Endothelial cell of umbilical vein (primary cell): ENCODE results near the gene MRM2. TPM values are rescaled to one million over a fixed set of nuclear protein-coding genes. Genes with fewer than 3 reads are reported as not detected.

Experiments
- BruUV-seq: library from RNA; stranded (reverse); fragments of 400-500 nt; replicated peaks from 2 replicates; lab custom pipeline; 2021; lab: Mats Ljungman, UMichigan
- CTCF ChIA-PET: fragments of 300-600, 350-600 bp; sonication (Branson Sonifier 250); formaldehyde crosslinking; loops from one replicate; lab custom pipeline; 2021; ENCODE audit warnings: antibody characterized with exemption, inconsistent platforms; lab: Charles Lee
- POLR2A ChIA-PET: fragments of 300-600, 350-600 bp; sonication (Branson Sonifier 250); formaldehyde crosslinking; loops from one replicate; lab custom pipeline; 2021; ENCODE audit warnings: antibody characterized with exemption, inconsistent platforms; lab: Charles Lee
- DNase-seq: peaks from one replicate; pipeline ENCODE4 v3.0.0-alpha.2; 2011; ENCODE audit warnings: low read depth, low spot score
- FAIRE-seq: peaks from 2 replicates; lab custom pipeline; 2011; peaks lifted over from hg19 to GRCh38; lab: Jason Lieb, UNC
- H2AFZ ChIP-seq: 2 replicates; pipeline ENCODE4 v1.6.0; 2012; ENCODE audit warnings: low read depth, low read length, control low read depth, inconsistent platforms
- H3K27ac ChIP-seq: 2 replicates; pipeline ENCODE4 v1.5.1; 2011; ENCODE audit warnings: low read depth, mild to moderate bottlenecking, control low read depth, low read length, moderate library complexity; ENCODE audit not compliant: insufficient read depth
- H3K27me3 ChIP-seq, 2 experiments: 2 replicates each; pipeline versions ENCODE4 v1.6.0 to v1.6.1; 2011; ENCODE audit warnings: low read length in 2 of 2, mixed read lengths in 1 of 2; ENCODE audit not compliant: control insufficient read depth in 2 of 2, insufficient read depth in 2 of 2
- H3K36me3 ChIP-seq, 2 experiments: 2 replicates in 1 of 2; 3 replicates in 1 of 2; pipeline ENCODE4 v1.5.1; 2011; ENCODE audit warnings: low read length in 2 of 2, mild to moderate bottlenecking in 1 of 2, moderate library complexity in 1 of 2; ENCODE audit not compliant: control insufficient read depth in 2 of 2, insufficient read depth in 2 of 2; ENCODE audit errors: extremely low read depth in 1 of 2
- H3K4me1 ChIP-seq: 3 replicates; pipeline ENCODE4 v1.5.1; 2011; ENCODE audit warnings: mild to moderate bottlenecking, low read length; ENCODE audit not compliant: control insufficient read depth, insufficient read depth; ENCODE audit errors: extremely low read depth
- H3K4me2 ChIP-seq: 2 replicates; pipeline ENCODE4 v1.6.1; 2011; ENCODE audit warnings: low read length, control low read depth, mixed read lengths; ENCODE audit not compliant: insufficient read depth
- H3K4me3 ChIP-seq, 3 experiments: fragments of 200-600 bp in 1 of 3; sonication (generic), shearing (Covaris generic) in 1 of 3; replicated peaks in 1 of 3; 2 replicates each; pipeline ENCODE4 v1.5.1; 2011 to 2016; ENCODE audit warnings: control low read depth in 3 of 3, low read length in 3 of 3, mild to moderate bottlenecking in 2 of 3, inconsistent platforms in 1 of 3, low read depth in 1 of 3, moderate library complexity in 1 of 3; ENCODE audit not compliant: insufficient read depth in 1 of 3
- H3K79me2 ChIP-seq: 2 replicates; pipeline ENCODE4 v1.6.0; 2012; ENCODE audit warnings: low read length, inconsistent platforms; ENCODE audit not compliant: control insufficient read depth, insufficient read depth
- H3K9ac ChIP-seq: replicated peaks from 2 replicates; pipeline ENCODE3; 2011; ENCODE audit warnings: low read length, control low read depth; ENCODE audit not compliant: insufficient read depth; ENCODE audit errors: extremely low read depth
- H3K9me1 ChIP-seq: replicated peaks from 3 replicates; pipeline ENCODE4 v1.6.0; 2011; ENCODE audit warnings: mild to moderate bottlenecking, low read length; ENCODE audit not compliant: control insufficient read depth, insufficient read depth; ENCODE audit errors: extremely low read depth
- H3K9me3 ChIP-seq: replicated peaks from 2 replicates; pipeline ENCODE4 v1.5.1; 2012; ENCODE audit warnings: low read length, inconsistent platforms; ENCODE audit not compliant: control insufficient read depth, insufficient read depth
- H4K20me1 ChIP-seq: replicated peaks from 2 replicates; pipeline ENCODE3; 2011; ENCODE audit warnings: mild to moderate bottlenecking, low read length; ENCODE audit not compliant: control insufficient read depth, insufficient read depth; ENCODE audit errors: extremely low read depth
- CTCF ChIP-seq, 2 donors: IDR thresholded peaks; 1 replicate in 1 of 2; 2 replicates in 1 of 2; pipeline ENCODE4 v1.5.1; 2011; ENCODE audit warnings: low read length in 2 of 2, mild to moderate bottlenecking in 2 of 2, moderate library complexity in 2 of 2, control low read depth in 1 of 2, inconsistent platforms in 1 of 2, low read depth in 1 of 2; ENCODE audit not compliant: insufficient read depth in 1 of 2; ENCODE audit errors: extremely low read depth in 1 of 2
- EZH2 ChIP-seq: IDR thresholded peaks from 2 replicates; pipeline ENCODE4 v1.6.1; 2012; ENCODE audit warnings: borderline replicate concordance, low read depth, mild to moderate bottlenecking, moderate library complexity, low read length, inconsistent platforms; ENCODE audit not compliant: severe bottlenecking
- FOS ChIP-seq: IDR thresholded peaks from 2 replicates; pipeline ENCODE4 v1.6.1; 2011; ENCODE audit warnings: mild to moderate bottlenecking, low read length, moderate library complexity, borderline replicate concordance; ENCODE audit not compliant: insufficient read depth
- GATA2 ChIP-seq: IDR thresholded peaks from 2 replicates; pipeline ENCODE4 v1.7.0; 2011; ENCODE audit warnings: low read depth, mild to moderate bottlenecking, moderate library complexity, mixed read lengths, low read length; ENCODE audit not compliant: insufficient read length, insufficient read depth
- JUN ChIP-seq: IDR thresholded peaks from 2 replicates; pipeline ENCODE4 v1.6.1; 2011; ENCODE audit warnings: borderline replicate concordance, low read depth; ENCODE audit not compliant: insufficient read length, insufficient read depth
- MAX ChIP-seq: IDR thresholded peaks from 2 replicates; pipeline ENCODE4 v1.6.1; 2011; ENCODE audit not compliant: insufficient read depth, insufficient read length
- MYC ChIP-seq: IDR thresholded peaks from one replicate; pipeline ENCODE4 v1.6.1; 2011; ENCODE audit warnings: mild to moderate bottlenecking, low read depth, low read length
- POLR2A ChIP-seq: IDR thresholded peaks from 2 replicates; pipeline ENCODE4 v1.6.1; 2012; ENCODE audit warnings: low read depth, mild to moderate bottlenecking, control low read depth, low read length
- POLR2AphosphoS5 ChIP-seq: IDR thresholded peaks from 2 replicates; pipeline ENCODE4 v1.6.1; 2012; ENCODE audit warnings: low read depth, mild to moderate bottlenecking, control low read depth, low read length, moderate library complexity; ENCODE audit not compliant: insufficient read depth
- dilution Hi-C: fragments of 300-500 bp; cut with MboI; formaldehyde crosslinking; loops from one replicate; pipeline ENCODE4 v1.15.0; 2019; ENCODE audit warnings: low sequenced_read_pairs; ENCODE audit not compliant: extremely low pct_ligation_motif_present
- intact Hi-C: fragments of 100-400 bp; cut with micrococcal nuclease; formaldehyde crosslinking; loops from one replicate; pipeline ENCODE4 v1.10.0; 2022
- polyA plus RNA-seq, 4 experiments: library from polyadenylated mRNA; depleted of rRNA in 3 of 4; stranded (reverse) in 3 of 4; unstranded in 1 of 4; fragments of >200 nt; gene quantifications; 2 replicates each; pipeline versions ENCODE4 v1.2.1 to v1.2.3, GENCODE V29; 2011 to 2012; ENCODE audit warnings: missing spikeins in 1 of 4
- total RNA-seq: library from RNA; stranded (reverse); gene quantifications from 2 replicates; pipeline ENCODE4 v1.2.3, GENCODE V29; 2021

Gene MRM2
- total and polyA plus RNA-seq, 2 donors (not counting 3 experiments of a cell fraction or from before 2014, with no cell fraction given), result 10.6 to 20.8 TPM

- Histone ChIP-seq H3K36me3 (peaks cover 0 to 16% of the 10 kb centered on the region in 2 experiments), H2AFZ (no peak overlapping the region), H3K27ac (no peak overlapping the region), H3K4me1 (no peaks in the 10 kb centered on the region), H4K20me1 (no peaks in the 10 kb centered on the region), H3K4me3 (no peak overlapping the region), H3K4me2 (no peak overlapping the region), H3K9me1 (no peaks in the 10 kb centered on the region), H3K27me3 (no peaks in the 10 kb centered on the region), H3K79me2 (no peaks in the 10 kb centered on the region), H3K9ac (no peak overlapping the region), H3K9me3 (no peaks in the 10 kb centered on the region)
- dilution Hi-C loops (no loop called here), intact Hi-C loops (no loop called here)
- FAIRE-seq (no peak), DNase-seq (no peak)
- ChIA-PET POLR2A (no interaction called here), CTCF (interaction anchor here (0.8 to 2.8 kb wide), 2 partner anchors 13 to 86 kb away, joined by 5 to 10 read pairs; no protein-coding TSS in a partner anchor)
- BruUV-seq, result no TSS peak
- TF ChIP-seq GATA2 (no peak), EZH2 (no peak), MYC (no peak), JUN (no peak), POLR2AphosphoS5 (no peak), CTCF (IDR thresholded peaks at IDR 0.05; ENCODE audit: extremely low read depth in 1 of 2, insufficient read depth in 1 of 2, low read depth in 1 of 2, low read length in 2 of 2) (no peak), FOS (no peak), POLR2A (no peak), MAX (no peak)
These were observed 19.6 kb upstream of the MRM2 start for GRCh38 chr7:2261611-2262010.
